ENCODE results near the gene NACC2.
"Not testable (repeated sequence)": the region's sequence is repeated elsewhere in the genome, so short reads cannot be mapped to it uniquely, and the experiment has no call there.

Gene NACC2

DNA sequence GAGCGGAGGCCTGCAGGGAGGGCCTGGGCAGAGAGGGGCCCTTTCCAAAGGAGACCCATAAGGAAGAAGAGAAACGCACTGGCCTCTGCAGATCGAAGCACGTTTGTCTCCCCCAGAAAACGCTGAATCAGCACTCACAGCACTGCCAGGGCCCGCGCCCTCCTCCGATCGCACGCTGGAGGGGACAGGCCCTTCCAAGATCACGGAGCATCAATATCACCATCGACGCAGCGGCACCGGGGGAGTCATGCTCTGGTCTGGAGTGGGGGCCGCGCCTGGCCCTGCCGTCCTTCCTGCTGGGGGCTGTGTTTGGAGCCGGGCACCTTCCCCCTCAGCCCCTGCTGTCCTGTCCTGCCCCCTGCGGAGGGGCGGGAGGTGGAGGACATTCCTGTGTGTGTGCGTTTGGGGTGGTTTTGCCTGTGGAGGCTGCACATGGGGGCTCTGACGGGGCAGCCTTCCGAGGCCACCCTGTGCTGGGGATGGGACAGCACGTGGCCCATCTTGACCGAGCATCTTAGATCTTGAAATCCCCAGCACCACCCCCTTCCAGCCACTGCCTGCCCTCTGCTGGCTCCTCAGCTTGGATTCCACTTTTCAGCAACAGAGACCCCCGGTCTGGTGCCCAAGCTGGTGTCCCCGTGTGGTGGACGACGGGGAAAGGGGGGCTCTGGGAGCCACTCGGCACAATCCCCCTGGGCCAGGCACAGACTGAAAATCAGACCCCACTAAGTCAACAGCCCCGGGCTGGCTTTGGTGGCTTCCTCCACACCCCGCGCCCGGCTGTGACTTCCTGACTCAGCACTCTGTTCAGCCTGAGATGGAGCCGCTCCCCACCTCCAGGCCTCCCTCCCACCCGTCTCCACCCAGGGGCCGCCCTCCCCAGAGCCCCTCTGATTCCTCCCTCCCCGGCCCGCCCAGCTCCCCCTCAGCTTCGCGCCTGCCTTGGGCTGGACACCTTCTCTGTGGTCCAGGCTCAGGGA lies 15.3 kb upstream of the NACC2 start:
- DNase-seq (ENCODE audit: low read depth): peak; percentile 26

DNA sequence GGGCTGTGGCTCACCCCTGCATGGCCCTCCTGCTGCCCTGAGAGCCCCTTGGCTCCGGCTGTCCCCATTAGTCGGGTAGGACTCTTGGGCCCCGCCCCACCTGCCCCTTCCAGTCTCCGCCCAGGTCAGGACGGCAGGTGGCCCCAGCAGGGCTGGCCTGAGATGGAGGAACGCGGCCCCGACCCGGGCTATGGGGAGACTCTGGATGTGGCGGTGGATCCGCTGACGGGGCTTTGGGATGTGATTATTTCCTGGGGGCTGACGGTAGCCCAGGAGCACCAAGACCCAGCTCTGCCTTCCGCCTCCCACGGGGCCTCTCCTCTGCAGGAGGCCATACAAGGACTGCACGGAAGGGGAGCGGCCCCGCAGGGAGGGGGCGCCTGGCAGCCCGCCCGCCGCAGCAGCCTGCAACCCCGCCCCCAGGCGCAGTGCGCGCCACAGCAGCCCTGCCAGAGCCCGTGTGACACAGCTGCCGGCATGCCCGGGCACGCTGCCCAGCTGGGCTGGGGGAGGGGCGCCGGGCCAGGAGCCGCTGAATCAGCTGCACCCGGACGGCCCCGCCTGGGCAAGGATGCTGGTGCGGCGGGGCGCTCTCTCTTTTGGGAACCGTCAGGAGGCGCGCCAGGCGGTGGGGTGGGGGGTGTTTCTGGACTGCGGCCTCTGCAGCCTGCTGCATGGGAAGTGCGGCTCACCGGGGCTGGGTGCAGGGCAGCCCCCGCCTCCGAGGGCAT lies 14.4 kb upstream of the NACC2 start:
- peak; percentile 81 for DNase-seq (ENCODE audit: low read depth)

GRCh38 chr9:136108648-136109266 lies 13.7 kb upstream of the NACC2 start:
- DNase-seq (ENCODE audit: low read depth): no peak

DNA sequence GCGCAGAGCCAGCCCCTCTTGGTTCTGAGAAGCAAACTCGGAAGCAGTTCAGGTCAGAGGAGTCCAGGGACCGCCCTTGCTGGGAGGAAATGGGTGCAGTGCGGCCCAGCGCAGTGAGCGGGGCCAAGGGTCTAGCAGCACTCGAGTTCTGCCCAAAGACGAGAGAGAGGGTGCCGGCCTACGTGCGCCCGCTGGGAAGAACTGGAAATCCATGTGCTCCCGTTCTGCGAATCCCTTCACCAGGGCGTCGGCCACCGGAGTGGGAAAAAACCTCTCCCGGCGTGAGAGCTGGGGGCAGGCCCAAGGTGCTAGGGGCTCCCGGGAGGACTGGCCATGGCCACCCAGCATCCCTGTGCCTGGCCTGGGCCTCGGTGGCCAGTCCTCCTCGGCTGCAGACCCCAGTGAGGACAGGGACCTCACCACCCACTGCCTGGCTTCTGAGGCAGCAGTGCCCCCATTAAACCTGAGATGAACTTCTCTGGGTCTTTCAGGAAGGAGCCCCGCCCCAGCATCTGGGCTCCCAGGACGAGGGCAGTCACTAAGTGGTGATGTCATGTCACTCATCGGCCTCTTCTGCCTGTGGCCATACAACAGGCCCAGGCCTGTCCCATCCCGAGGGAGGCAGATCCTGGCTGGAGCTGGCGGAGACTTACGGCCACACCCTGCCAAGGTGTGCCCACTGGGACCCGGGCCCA lies 13.0 kb upstream of the NACC2 start:
- DNase-seq (ENCODE audit: low read depth): no peak

DNA sequence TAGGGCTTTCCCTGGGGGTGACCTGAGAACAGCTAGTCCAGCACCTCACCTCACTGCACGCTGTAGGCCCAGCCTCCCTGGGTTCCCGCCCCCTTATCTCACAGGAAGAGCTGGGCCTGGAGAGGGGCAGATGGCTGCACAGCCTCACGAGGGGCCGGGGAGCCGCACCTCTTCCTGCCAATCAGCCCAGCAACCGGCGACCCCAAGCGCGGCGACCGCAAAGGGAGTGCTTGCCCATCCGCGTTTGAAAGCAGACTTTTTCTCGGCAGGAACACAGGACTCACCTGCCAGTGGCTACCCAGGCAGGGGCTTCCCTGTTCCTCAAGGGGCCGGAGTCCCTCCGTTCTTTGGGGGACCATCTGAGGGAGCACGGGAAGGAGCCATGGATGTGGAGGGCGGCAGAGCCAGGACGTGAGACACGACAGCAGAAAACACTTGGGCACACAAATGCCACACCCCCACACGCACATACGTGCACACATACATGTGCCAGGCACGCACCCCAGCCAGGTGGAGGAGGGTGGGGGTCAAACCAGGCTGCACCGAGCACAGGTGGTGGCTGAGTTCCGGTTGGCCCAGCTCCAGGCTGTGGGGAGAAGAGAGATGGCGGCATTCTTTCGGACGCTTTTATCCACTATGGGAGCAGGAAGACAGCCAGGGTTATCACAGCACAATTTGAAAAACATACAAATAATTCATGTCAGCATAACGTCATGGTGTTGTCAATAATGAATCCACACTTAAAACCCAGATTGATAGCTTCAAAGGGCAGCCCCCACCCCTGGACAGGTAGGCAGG lies 12.3 kb upstream of the NACC2 start:
- no peak for DNase-seq (ENCODE audit: low read depth)

GRCh38 chr9:136105398-136106135 lies 10.5 kb upstream of the NACC2 start:
- DNase-seq (ENCODE audit: low read depth): peak; percentile 29

DNA sequence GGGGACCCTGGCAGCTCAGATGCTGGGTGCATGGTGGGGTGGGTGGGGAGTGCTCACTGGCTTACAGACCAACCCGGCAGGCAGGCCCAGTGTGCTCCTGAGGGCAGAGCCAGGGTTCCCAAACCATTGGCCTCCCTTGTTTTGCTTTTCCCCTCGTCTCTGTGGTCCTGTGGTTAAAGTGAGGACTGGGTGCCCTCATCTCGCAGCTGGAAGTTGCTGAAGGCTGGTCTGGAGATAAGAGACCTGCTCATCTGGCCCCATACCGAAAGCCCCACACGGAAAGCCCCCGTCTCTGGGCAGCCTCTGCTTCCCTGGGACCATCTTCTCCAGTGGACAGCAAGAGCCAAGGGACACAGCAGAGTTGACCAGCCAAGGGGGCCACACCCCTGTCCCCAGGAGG lies 9.8 kb upstream of the NACC2 start:
- DNase-seq (ENCODE audit: low read depth): no peak

DNA sequence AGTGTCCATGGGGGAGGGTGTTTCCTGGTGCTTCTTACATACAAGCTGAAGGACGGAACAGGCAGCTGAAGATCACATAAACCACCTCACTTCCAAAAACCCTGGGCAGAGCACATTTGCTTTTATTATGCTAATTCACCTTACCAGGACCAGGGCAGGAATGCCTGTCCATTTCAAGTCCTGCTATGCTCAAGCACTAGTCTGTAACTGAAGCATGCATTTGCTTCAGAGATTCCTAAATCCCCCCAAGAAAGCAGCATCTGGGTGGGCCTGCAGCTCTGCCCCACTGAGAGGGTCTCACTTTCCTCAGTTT lies 9.4 kb upstream of the NACC2 start:
- no peak for DNase-seq (ENCODE audit: low read depth)

- no peak for DNase-seq (ENCODE audit: low read depth)
These were observed 8.8 kb upstream of the NACC2 start for GRCh38 chr9:136103651-136104487.

DNA sequence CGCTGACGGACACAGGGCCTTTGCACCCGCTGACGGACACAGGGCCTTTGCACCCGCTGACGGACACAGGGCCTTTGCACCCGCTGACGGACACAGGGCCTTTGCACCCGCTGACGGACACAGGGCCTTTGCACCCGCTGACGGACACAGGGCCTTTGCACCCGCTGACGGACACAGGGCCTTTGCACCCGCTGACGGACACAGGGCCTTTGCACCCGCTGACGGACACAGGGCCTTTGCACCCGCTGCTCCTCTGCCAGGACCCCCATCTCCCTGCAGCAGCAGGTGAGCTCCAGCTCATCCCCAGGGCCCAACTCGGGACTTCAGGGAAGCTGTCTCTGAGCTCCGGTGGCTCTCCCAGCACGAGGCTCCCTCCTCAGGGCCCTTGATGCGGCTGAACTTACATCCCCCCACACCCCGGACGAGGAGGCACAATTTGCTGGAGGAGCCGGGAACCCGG lies 6.6 kb upstream of the NACC2 start:
- not testable (repeated sequence) for DNase-seq (ENCODE audit: low read depth)

- no peak for DNase-seq (ENCODE audit: low read depth)
These were observed 5.9 kb upstream of the NACC2 start for GRCh38 chr9:136100700-136101614.

DNA sequence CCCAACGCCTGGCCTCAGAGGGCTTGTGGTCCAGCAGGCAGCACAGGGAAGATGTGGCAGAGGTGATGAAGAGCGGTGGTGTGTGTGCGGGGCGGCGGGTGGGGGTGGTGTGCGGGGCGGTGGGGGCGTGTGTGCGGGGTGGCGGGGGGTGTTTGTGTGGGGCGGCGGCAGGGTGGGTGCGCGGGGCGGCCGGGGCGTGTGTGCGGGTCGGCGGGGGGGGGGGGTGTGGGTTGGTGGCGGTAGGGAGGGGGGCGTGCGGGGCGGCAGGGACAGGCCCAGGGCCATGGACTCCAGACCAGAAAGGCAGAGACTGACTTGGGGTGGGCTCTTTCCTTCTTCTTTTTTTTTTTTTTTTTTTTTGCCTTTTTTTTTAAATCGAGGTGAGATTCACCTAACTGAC lies 4.5 kb upstream of the NACC2 start:
- no peak for DNase-seq (ENCODE audit: low read depth)

GRCh38 chr9:136098844-136099243 lies 3.8 kb upstream of the NACC2 start:
- no peak for DNase-seq (ENCODE audit: low read depth)

DNA sequence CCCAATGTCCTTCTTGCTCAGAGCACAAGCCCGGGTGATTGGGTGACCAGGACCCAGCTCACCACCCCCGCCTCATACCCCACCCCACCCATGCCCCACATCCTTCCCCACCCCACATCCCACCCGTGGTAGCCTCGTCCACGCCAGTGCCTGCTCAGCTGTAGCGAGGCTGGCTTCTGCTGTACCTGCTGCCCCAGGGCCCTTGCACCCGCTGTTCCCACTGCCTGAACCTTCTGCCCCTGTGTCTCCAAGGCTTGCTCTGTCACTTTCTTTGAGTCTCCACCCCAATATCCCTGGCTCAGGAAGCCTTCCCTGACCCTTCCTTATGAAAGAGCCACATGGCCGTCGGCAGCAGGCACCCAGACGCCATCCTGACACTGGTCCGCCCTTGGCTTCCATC lies 3.1 kb upstream of the NACC2 start:
- no peak for DNase-seq (ENCODE audit: low read depth)

- no peak for DNase-seq (ENCODE audit: low read depth)
These were observed 1.5 kb upstream of the NACC2 start for GRCh38 chr9:136096505-136097001.

DNA sequence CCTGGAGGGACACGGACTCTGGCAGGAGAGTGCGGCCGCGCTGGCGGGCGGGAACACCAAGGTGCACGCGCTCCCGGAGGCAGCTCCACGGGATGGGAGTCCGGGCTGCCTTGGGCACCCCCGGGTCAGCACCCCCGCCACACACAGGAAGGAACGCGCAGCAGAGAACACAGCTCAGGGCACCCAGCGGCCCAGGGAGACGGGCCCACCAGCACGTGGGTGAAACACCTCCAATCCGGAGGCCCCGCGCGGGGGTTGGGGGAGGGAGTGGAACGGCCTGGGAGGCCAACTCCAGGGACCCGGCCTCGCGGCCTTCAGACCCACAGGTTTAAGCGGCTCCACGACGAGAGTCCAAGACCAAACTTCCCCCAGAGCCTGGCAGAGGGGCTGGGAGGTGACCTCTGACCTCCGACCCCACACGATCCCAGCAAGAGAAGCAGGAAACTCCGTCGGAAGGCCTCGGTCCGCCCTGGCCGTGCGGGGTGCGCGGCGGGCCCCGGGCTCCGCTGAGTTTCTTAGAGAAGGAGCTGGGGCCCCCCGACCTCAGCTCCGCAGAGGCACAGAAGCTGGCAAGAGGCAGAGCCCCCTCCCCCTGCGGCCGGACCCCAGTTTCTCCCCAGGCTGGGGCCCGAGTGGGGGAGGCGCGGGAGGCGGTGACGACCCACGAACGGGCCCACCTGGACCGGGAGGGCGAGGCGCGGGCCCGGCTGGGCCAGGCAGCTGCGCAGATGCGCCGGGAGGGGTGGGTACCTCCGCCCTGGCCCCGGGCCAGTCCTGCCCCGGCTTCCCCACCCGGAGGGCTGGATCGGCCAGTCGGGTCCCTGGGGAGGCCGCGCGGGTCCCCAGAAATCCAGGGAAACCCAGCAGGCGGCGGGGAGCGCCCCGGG lies 851 bp downstream of the NACC2 start:
- peak; percentile 72 for DNase-seq (ENCODE audit: low read depth)

- DNase-seq (ENCODE audit: low read depth): peak; percentile 13
These were observed 1.6 kb downstream of the NACC2 start for GRCh38 chr9:136093346-136093986.
